Peyer's patch (tissue), 4 donors: ENCODE measurements around the gene GPC5. TPM values are rescaled to one million over a fixed set of nuclear protein-coding genes. Genes with fewer than 3 reads are reported as not detected.

ENCODE experiments used
- DNase-seq, 3 donors: peaks; one replicate each; pipeline ENCODE4 v3.0.0-alpha.2; 2017 to 2019
- H3K27ac ChIP-seq, 4 donors: fragments of 200-600 bp; sonication (generic); one replicate each; pipeline ENCODE4 v1.5.1; 2016 to 2019
- H3K27me3 ChIP-seq, 2 donors: fragments of 200-600 bp; sonication (generic); one replicate each; pipeline ENCODE4 v1.5.1; 2019
- H3K36me3 ChIP-seq, 3 donors: fragments of 200-600 bp; sonication (generic); one replicate each; pipeline ENCODE4 v1.5.1; 2016 to 2019
- H3K4me1 ChIP-seq, 4 donors: fragments of 200-600 bp; sonication (generic); one replicate each; pipeline ENCODE4 v1.5.1; 2016 to 2019
- H3K4me3 ChIP-seq, 4 donors: fragments of 200-600 bp; sonication (generic); 1 replicate in 3 of 4; 2 replicates in 1 of 4; pipeline ENCODE4 v1.5.1; 2016 to 2019; ENCODE audit warnings: mild to moderate bottlenecking in 1 of 4
- H3K9me3 ChIP-seq, 4 donors: fragments of 200-600 bp; sonication (generic); one replicate each; pipeline ENCODE4 v1.5.1; 2016 to 2019; ENCODE audit warnings: mild to moderate bottlenecking in 1 of 4
- POLR2A ChIP-seq, 2 donors: fragments of 450-650 bp; IDR thresholded peaks; one replicate each; pipeline ENCODE4 v1.5.1; 2017; ENCODE audit warnings: antibody characterized with exemption in 2 of 2, mild to moderate bottlenecking in 2 of 2, moderate library complexity in 2 of 2
- total RNA-seq, 4 donors: library from RNA; depleted of rRNA; stranded (reverse); fragments of >200 nt; gene quantifications; one replicate each; pipeline ENCODE4 v1.1.0, GENCODE V29; 2016
- TF ChIP-seq, protein P1 (sequence below), 6 experiments: fragments of 450-650 bp in 4 of 6; fragments of 200-600 bp in 2 of 6; sonication (generic) in 1 of 6; IDR thresholded peaks; one replicate each; pipeline ENCODE4 v1.5.1; 2017 to 2019; ENCODE audit warnings: antibody characterized with exemption in 6 of 6, mild to moderate bottlenecking in 3 of 6, moderate library complexity in 1 of 6

GPC5 gene
- total RNA-seq, 4 donors from 2014 or later = 4.1 TPM; not detected in 3

DNA sequence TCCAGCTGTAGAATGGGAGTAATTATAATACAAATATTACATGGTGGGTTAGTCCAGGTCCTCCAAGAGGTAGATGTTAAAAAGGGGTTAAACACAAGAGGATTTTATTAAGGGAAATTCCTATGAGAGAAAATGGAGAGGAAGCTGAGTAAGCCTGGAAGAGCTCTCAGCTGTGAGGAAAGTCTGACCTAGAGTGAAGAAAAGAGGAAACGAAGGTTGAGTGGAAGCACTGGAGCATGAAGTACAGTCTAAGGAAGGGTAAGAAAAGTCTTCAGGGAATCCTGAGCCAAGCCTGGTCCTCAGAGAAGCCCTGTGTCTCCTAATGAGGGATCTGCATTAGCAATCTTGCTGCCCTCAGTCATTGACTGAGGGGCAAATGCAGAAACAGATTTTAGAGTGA lies 506.2 kb downstream of the GPC5 start:
- TF ChIP-seq POLR2A (IDR thresholded peaks at IDR 0.05) = no peak
- TF ChIP-seq, protein P1, sequence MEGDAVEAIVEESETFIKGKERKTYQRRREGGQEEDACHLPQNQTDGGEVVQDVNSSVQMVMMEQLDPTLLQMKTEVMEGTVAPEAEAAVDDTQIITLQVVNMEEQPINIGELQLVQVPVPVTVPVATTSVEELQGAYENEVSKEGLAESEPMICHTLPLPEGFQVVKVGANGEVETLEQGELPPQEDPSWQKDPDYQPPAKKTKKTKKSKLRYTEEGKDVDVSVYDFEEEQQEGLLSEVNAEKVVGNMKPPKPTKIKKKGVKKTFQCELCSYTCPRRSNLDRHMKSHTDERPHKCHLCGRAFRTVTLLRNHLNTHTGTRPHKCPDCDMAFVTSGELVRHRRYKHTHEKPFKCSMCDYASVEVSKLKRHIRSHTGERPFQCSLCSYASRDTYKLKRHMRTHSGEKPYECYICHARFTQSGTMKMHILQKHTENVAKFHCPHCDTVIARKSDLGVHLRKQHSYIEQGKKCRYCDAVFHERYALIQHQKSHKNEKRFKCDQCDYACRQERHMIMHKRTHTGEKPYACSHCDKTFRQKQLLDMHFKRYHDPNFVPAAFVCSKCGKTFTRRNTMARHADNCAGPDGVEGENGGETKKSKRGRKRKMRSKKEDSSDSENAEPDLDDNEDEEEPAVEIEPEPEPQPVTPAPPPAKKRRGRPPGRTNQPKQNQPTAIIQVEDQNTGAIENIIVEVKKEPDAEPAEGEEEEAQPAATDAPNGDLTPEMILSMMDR (IDR thresholded peaks at IDR 0.05) = no peak
- DNase-seq = no peak
- Histone ChIP-seq H3K4me1 (no peaks in the 10 kb centered on the region), H3K27ac (no peak overlapping the region), H3K9me3 (no peaks in the 10 kb centered on the region), H3K36me3 (no peaks in the 10 kb centered on the region), H3K4me3 (no peak overlapping the region), H3K27me3 (no peaks in the 10 kb centered on the region)

DNA sequence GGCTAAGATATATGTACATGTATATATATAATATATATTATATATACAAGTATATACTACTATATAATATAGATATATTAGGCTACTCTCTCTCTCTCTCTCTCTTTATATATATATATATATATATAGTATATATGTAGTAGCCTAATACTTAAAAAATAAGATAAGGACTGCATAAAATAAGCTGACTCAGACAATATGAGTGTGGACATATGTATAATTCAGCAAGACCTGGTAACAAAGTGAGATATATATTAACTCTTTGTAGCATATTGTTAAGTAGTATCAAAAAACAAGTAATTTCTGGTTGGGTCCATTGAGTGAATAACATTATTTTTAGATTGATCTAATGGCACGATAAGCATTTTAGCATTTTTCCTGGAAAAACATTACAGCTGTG lies 509.0 kb downstream of the GPC5 start:
- TF ChIP-seq, protein P1 (IDR thresholded peaks at IDR 0.05) = no peak
- TF ChIP-seq POLR2A (IDR thresholded peaks at IDR 0.05) = no peak
- H3K36me3 ChIP-seq = no peaks in the 10 kb centered on the region

DNA sequence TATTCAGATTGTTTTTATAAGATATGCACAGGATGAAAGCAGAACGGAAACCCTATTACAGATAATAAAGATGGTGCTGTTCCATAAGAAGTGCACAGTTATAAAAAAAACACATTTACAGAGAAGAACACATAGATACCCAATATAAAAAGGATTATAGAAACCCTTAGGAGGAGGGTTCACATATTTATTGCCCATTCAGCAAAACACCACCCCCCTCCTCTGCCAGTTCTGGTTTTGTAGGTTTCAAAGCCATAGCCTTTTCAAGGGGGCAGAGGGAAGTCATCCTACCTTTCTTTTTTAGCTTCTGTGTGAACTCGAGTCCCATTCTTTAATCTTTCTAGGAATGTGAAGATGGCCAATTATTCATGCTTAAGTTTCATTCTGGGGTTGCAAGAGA lies 511.2 kb downstream of the GPC5 start:
- DNase-seq = no peak
- TF ChIP-seq POLR2A (IDR thresholded peaks at IDR 0.05) = no peak
- TF ChIP-seq, protein P1 (IDR thresholded peaks at IDR 0.05) = no peak
- Histone ChIP-seq H3K36me3 (no peaks in the 10 kb centered on the region), H3K27ac (no peak overlapping the region), H3K4me1 (no peaks in the 10 kb centered on the region), H3K9me3 (no peaks in the 10 kb centered on the region), H3K27me3 (no peaks in the 10 kb centered on the region), H3K4me3 (no peak overlapping the region)

More for the DNA sequence above, 509.0 kb downstream of the GPC5 start:
- DNase-seq = no peak
- H3K27ac ChIP-seq = no peak overlapping the region
- H3K4me1 ChIP-seq = no peaks in the 10 kb centered on the region
- no peak overlapping the region for H3K4me3 ChIP-seq
- H3K27me3 ChIP-seq = no peaks in the 10 kb centered on the region
- H3K9me3 ChIP-seq = no peaks in the 10 kb centered on the region

DNA sequence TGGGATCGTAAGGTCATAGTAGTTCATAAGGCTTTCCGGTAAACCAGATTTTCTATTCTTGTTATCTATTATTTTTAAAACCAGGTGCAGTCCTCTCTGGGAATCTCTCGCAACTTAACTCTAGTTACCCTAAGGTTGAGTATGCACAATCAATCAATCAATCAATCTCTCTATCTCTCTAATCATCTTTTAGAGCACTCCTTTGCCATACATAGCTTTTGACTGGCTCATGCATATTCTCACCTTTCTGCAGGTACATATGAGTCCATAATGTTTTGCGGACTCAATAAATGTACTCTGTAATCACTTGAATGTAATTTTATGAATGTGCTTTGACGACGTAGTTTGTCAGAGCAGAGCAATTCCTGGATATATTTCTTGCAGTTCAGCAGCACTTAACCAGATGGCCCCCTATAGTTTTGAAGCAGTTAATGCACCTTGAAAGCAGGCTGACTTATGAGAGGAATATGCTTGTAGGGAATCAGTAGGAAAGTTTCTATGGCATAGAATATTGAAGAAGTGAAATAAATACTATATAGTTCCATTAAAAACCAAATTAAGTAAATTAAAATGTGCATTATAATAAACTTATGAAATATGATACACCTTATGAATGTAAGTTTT lies 524.7 kb downstream of the GPC5 start:
- TF ChIP-seq, protein P1 (IDR thresholded peaks at IDR 0.05) = no peak
- no peak for TF ChIP-seq POLR2A (IDR thresholded peaks at IDR 0.05)
- H3K4me1 ChIP-seq = no peaks in the 10 kb centered on the region
- no peaks in the 10 kb centered on the region for H3K36me3 ChIP-seq
- no peak overlapping the region for H3K27ac ChIP-seq
- H3K27me3 ChIP-seq = no peaks in the 10 kb centered on the region
- no peaks in the 10 kb centered on the region for H3K9me3 ChIP-seq
- H3K4me3 ChIP-seq = no peak overlapping the region
- no peak for DNase-seq

DNA sequence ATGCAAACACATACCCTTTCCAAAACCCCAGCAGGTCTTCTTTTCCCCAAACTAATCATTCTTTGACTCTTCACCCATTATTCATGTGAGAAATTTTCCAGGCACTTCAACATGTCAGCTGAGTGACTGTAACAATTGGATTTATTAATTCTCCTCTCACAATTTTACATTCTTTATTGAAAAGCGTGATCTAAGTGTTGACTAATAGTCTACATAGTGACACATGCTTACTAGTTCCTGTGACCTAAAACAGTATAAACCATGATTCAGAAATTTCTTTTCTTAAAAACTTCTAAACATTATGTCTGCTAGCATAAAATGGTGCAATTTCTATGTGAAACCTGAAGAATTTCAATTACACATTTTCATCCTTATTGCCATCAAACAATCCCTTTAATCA lies 532.3 kb downstream of the GPC5 start:
- Histone ChIP-seq H3K9me3 (no peaks in the 10 kb centered on the region), H3K27me3 (no peaks in the 10 kb centered on the region), H3K36me3 (no peaks in the 10 kb centered on the region), H3K4me1 (no peaks in the 10 kb centered on the region), H3K27ac (no peak overlapping the region), H3K4me3 (no peak overlapping the region)
- TF ChIP-seq POLR2A (IDR thresholded peaks at IDR 0.05) = no peak
- TF ChIP-seq, protein P1 (IDR thresholded peaks at IDR 0.05) = no peak
- DNase-seq = no peak

DNA sequence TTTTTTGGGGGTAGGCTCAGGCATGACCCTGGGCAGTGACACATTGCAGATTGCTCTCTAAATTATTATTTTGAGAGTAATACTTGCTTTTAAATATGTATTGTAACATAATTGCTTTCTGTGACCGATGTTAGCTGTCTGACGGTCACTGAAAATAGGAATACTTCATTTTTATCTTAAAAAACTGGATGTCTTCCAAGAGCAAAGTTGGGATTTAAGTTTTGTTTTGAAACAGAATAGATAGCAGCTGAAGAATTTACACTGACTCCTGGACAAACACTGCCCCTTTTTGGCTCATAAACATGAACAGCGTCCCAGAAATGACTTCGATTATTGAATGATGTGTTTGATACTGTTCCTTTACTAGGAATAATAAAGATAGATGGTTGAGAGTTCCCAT lies 535.9 kb downstream of the GPC5 start:
- Histone ChIP-seq H3K4me1 (no peaks in the 10 kb centered on the region), H3K36me3 (no peaks in the 10 kb centered on the region), H3K4me3 (no peak overlapping the region), H3K27ac (no peak overlapping the region), H3K9me3 (no peaks in the 10 kb centered on the region), H3K27me3 (no peaks in the 10 kb centered on the region)
- DNase-seq = no peak
- no peak for TF ChIP-seq POLR2A (IDR thresholded peaks at IDR 0.05)
- TF ChIP-seq, protein P1 (IDR thresholded peaks at IDR 0.05) = no peak
